Colon (tissue), 2 donors: ENCODE measurements around the gene IGF1R.

Experiments
- FAIRE-seq: peaks from 2 replicates; lab custom pipeline; 2012; peaks lifted over from hg19 to GRCh38; lab: Jason Lieb, UNC
- donor health status: control.
- donor health status: control.

Gene IGF1R

DNA sequence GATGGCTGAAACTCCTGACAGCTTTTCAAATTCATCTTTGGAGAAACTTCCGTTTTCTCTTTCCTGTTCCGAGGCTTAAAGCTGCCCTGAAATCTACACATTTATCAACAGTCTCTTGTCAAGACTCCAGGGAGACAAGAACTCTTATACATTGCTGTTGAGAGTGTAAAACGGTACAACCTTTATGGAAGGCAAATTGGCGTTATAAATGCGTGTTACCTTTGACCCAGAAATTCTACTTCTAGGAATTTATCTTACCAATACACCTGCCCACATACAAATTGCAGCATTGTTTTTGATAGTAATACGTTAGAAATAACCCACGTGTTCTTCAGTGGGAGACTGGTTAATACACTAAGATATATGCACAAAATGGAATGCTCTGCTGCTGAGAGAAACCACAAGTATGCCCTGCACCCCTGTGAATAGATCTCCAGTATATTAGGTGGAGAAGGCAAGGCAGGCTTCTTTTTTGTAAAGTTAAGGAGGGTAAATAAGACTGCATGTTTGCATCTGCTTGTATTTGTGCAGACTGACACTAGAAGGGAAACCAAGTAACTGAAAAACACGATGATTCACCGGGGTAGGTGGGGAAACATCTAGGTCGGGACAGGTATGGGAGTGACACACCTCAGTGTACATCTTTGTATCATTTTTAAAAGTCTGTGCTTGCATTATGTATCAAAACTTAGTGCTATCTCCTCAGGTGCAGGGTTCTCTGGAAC, 97.5 kb downstream of the IGF1R start:
- FAIRE-seq = no peak

DNA sequence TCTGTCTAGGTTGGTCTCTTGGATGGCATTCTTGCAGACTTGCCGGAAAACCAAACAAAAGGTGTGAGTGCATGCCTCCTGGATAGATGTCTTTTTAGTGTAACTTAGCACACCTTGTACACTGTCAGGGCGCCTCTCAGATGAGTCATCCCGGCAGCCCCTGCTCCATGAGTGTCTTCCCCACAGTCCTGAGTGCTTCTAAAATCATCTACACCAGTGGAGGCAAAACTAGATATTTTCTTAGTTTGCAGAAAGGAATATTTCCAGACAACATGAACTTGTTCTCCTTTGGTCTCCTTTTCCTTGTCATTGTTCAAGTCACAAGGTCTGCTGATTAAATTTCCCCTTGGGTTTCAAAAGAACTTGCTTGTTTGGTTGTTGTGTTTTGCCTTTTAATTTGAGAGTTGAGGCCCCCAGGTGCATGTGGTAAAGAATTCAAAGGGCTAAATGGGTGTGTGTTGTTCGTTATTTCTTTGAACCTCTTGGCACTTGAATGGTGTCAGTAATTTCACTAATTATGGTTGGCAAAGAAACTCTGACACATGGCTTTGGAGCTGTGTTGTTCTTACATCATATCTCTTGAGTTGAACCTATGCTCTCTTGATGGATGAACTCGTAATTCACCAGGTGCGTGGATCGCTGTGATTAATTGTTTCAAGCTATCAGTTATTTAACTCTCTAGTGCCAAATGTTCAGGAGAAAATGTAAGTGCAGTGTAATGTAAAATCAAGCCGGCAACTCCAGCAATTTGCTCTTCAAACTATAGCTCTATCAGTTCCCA, 98.2 kb downstream of the IGF1R start:
- no peak for FAIRE-seq

DNA sequence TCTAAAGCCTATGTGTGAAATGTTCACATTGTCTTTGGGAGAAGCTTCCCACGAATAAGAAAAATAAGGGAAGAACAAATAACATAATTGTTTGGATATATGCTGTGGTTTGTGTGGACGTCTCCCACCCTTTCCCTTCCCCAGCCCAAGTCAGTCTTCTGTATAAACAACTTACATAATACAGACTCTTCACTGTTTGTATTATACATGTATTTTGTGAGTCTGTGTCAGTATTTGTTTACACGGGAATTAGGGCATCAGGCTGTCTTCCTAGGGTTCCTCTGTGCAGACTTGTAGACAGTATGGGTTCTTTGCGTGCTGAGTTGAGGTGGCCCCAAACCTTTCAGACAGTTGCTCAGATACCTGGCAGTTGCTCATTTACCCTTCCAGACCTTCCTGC, 103.4 kb downstream of the IGF1R start:
- FAIRE-seq = no peak

DNA sequence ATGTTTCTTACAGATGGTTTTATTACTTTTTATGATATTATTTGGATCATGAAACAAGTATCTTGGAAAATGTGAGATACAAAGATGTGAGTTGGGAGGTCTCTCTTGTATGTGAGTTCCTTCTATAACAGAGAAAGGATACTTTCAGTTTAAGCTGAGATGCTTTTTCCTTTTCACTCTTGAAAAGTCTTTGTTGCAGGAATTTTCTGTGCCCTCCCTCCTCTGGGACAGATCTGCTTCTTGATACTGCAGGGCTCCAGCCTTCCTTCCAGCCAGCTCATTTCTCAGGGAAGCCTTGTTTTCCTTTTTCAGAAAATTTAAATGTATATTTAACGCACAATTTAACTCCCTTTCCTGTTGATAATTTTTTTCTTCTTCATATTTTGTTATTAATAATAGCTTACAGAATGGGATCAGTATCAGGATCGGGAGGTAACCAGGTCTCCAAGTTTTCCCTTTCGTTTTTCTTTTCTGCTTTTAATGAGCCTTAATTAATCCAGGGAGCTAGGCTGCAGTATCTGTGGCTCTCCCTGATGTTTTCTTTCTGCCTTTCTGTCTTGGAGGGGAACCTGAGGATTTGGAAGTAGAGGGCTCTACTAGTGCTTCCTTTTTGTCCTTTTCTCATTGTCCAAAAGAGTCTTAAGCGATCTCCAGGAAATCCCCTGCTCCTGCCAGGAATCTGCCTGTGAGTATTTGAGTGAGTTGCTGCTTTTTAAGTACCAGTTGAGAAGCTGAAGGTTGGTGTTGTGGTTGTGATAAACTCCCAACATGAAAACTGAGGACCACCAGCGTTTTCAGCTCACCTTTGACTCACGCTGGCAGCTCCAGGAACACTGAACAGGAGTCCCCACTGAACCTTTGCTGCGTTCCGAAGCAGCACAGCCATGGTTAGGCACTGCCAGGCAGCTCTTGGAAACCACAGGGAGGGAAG, 105.7 kb downstream of the IGF1R start:
- no peak for FAIRE-seq

DNA sequence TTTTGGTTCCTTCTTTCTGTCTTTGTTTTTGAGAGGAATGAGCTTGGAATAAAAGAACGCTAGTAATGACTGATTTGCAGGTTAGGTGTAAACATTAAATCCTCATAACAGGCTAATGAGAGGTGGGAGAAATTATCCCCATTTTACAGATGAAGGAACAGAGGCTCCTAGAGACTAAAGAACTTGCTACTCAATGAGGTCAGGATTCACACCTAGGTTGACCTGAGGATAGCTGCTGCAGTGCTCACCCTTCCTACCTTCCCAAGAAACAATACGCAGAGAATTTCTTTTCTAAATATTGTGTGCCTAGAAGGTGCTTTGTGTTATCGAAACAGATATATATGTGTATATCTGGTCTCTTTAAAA, 106.3 kb downstream of the IGF1R start:
- no peak for FAIRE-seq

DNA sequence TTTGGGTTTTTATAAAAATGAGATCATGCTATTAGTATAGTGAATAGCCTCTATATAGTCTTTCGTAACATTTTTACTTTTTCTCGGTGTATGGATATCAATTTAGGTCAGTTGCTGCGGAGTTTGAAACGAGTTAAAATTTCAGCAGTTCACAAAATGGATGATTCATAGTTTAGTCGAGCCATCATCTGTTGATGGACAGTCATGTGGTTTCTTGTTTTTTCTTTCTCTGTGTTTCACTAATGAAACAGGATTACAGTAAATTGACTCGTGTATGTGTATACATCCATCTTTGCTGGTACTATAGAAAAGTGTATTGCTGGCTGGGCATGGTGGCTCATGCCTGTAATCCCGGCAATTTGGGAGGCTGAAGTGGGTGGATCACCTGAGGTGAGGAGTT, 106.8 kb downstream of the IGF1R start:
- FAIRE-seq = no peak

DNA sequence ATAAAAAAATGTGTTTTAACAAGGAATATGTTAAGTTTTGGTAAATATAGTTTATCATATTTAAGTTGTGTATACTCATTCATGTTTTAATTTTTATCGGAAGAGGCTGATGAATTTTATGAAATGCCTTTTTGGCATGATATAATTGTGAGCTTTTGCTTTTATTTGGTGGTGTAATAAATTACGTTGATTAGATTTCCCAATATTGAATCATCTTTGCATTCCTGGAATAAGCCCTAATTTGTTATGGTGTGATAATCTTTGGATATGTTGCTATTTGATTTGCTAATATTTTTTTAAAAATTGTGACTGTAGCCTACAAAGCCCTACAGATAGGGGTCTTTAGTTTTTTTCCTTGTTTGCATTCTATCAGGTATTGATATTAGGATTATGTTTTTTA, 107.4 kb downstream of the IGF1R start:
- no peak for FAIRE-seq

DNA sequence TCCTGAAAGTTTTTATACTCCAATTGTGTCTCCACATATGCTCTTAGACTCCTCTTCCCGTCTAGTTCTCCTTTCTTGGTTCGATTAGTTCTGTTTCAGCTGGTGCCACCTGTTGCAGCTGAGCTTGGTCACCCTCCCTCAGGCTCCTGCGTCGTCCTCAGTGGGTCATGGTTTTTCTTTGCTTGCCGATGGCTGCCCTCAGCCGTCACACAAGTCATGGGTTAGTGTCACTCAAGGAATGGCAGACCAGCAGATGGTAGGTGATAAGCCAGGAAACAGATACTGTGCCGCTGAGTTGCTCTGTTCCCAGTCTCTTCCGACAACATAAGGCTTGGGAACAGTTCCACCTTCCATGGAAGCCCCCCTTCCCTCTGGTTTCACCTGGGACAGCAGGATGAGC, 109.9 kb downstream of the IGF1R start:
- no peak for FAIRE-seq

DNA sequence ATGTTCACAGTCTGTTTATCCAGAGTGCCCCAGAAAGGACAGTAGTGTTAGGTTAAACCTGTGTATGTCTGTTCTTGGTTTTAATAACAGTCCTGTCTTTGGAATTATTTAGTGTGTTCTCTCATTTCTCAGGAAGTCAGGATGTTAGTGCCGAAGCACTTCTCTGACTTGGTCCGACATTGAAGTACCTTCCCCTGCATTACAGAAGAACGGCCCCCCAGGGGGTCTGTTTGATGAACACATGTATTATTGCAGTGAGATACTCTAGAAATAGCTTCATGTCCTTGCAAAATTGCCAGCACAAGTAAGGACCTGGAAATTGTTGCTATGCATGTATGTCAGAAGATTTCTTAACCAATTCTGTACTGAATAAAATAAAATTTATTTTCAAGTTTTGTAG, 110.9 kb downstream of the IGF1R start:
- FAIRE-seq = no peak

DNA sequence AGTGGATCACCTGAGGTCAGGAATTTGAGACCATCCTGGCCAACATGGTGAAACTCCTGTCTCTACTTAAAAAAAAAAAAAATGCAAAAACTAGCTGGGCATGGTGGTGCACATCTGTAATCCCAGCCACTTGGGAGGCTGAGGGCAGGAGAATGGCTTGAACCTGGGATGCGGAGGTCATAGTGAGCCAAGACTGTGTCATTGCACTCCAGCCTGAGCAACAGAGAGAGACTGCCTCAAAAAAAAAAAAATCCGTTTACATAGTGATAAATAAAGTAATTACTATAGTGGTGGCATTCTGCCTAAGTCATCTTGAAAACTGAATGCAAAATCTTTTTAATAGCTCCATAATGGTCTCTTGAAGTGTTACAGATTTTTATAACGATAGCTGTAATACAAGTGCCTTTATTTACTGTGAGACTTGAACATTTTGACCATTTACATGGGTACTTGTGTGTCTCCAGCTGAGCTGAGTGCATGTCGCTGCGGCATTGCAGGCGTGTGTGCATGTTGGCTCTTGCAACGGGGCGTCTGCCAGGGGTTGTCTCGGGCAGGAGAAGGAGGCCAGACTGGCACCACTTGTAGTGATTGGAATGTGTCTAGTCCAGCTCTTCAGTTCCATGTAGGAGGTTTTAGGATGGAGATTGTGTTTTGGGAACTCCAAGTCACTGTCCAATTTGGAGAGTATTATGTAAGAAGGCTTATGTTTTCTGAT, 111.9 kb downstream of the IGF1R start:
- FAIRE-seq = no peak

DNA sequence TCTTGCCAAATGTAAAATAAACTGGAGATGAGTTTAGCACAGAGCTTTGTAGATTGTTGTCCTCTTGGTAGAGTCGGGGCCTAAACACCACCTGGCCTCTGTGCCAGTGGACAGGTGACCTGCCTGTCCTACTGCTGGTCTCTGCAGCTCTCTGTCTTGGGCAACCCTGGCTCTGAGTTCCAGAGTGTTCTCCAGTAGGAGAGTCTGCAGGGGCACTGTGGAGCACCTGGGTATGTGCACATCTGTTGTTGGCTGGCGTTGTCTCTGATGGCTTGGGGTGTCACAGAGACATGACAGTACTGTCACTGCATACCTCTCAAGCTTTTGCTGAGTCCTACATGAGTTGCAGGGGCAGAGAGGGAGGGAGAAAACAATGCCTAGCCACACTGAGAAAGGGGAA, 112.6 kb downstream of the IGF1R start:
- FAIRE-seq = no peak

DNA sequence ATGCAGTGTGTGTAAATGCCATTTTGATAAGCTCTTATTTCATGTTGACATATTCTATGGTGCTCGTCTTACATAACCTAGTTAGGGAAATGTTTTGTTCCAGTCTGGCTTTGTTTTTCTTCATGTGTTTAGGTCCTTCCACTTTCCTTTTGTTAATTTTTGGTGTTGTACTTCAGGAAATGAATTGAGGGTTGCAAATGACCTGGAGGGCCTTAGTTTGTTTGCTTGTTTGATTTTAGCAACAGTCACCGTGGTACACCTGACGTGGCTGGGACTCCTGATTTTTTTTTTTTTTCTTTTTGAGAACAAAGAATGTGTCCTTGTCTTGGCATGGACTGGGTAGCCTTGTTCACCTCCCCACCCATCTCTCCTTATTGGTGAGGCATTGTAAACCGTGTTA, 114.8 kb downstream of the IGF1R start:
- FAIRE-seq = no peak

DNA sequence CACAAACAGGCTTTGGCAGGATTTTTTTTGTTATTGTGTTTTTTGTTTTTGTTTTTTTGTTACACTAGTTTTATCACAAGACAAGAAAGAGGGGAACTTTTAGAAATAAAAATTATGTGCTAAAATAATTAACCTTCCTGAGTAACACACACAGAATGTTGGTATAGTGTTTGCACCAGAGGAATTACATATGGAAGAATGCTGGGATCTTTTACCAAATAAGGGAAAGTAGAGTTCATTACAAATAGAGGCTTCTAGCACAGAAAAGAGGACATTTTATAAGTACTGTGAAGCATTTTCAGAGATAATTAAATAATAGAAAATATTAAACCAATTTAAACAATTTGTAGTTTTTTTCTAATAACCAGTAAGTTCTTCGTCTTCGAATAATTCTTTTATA, 116.0 kb downstream of the IGF1R start:
- no peak for FAIRE-seq

DNA sequence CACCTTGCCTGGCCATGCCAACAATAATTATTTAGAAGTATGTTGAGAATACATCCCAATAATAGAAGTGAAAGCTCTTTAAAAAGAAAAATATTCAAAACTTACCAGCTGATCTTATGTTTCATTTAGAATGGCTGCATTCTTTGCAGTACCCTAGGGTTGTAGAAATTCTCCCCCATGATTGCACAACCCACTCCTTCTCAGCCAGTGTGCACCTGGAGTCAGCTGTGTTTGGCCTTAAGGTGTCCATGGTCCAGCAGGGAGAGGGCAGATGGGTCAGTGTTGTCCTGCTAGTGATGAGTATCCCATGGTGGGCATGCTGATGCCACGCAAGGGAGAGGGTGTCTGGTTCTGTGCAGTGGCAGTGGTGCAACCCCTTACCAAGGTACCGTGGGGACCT, 117.3 kb downstream of the IGF1R start:
- no peak for FAIRE-seq

DNA sequence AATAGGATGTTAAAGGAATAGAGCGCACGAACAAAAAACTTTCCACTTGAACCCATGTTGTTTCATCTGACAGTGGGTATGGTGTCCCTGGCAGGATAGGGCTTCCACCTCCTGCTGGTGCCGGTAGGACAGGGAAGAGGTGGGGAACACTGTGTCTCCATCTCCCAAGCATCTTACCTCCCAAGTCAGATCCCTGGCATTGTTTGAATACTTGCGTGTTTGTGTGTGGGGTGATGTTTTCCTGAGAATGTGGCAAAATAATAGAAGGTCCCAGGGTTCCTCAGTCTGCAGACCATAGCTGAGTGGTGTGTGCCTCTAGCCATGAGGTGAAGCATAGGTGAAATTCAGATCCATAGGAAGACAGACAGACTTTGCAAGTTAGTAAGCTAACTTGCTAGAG, 119.4 kb downstream of the IGF1R start:
- FAIRE-seq = no peak

DNA sequence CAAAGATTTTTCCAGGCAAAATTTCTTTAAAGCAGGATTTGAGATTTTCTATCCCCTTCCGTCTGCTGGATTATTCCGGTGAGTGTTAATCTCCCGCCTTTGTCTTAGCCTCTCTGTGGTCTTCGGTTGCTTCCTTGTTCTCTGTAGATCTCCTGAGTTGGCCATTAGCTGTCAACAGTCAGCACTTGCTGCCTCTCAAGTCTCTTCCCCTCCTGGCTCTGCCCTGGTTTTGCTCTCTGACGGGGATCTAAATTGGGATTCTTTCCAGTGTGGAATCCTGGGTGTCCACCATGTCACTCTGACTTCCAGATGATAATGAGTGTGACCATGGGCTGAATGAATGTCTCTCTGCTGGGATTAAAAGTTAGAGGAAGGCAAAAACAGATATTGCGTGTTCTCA, 121.5 kb downstream of the IGF1R start:
- FAIRE-seq = no peak

DNA sequence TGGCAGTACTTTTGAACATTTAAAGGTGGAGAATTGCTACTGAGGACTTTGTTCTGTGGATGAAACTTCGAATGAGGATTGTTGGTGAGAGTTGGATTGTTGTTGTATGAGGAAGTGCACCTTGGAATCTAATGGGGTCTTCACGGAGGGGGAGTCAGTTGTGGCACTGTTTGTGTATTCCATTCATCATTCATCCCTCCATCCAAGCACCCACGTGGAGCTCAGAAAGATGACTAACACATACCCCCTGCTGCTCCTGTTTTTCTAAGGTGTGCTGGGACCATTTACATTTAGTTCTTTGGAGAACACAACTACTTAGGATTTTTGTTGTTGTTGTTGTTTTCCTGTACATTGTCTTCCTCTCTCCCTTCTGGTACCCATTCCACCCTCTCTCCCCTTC, 122.6 kb downstream of the IGF1R start:
- no peak for FAIRE-seq

DNA sequence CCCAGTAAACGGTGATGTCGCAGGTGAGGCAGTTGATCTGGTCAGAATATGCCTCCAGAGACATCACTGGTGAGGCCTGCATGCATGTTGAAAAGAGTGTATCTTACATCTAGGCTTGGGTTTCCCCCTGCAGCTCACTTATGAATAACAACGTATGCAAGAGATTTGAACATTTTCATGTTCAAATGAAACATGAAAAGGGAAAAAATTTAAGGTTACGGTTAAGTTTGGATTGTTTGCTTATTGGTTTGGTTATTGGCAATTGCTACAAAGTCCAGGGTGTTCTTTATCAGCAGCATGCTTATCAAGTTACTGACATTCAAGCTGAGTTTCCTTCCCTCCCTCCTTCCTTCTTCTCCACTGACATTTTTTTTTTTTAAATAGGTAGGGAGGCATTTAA, 123.2 kb downstream of the IGF1R start:
- no peak for FAIRE-seq

DNA sequence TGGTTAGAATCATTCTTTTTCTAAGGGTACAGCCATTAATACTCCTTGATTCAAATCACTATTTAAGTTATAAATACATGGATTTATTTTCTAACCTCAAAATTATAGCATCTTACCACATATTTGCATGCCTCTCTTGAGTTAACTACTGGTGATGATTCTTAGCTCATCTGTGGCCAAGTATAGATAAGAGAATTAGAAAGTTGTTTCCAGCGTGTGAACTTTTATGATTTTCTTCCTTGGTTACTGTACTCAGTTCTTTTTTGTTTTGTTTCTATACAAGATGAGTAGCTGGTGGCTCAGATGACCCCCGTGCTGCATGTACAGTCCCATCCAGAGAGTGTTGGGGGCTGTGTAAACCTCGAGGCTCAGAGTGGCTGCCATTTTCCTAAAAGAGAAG, 124.6 kb downstream of the IGF1R start:
- FAIRE-seq = no peak

DNA sequence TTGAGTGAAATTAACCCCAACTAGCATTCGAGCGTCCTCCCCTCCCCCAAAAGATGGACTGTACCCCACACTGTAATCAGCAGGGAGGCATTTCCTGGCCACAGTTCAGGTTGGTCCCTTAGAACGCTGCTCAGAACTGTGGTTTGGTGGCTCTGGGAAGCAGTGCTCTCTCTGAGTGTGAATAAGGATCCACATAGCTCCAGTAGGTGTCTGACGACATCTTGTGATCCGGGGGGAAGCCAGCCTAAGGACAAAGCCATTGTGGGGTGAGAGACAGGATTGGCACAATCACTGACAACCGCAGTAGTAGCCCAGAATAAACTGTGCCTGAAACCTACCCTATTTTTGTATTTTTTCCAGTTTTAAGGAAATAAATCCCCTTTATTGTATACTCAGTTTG, 125.3 kb downstream of the IGF1R start:
- FAIRE-seq = no peak

DNA sequence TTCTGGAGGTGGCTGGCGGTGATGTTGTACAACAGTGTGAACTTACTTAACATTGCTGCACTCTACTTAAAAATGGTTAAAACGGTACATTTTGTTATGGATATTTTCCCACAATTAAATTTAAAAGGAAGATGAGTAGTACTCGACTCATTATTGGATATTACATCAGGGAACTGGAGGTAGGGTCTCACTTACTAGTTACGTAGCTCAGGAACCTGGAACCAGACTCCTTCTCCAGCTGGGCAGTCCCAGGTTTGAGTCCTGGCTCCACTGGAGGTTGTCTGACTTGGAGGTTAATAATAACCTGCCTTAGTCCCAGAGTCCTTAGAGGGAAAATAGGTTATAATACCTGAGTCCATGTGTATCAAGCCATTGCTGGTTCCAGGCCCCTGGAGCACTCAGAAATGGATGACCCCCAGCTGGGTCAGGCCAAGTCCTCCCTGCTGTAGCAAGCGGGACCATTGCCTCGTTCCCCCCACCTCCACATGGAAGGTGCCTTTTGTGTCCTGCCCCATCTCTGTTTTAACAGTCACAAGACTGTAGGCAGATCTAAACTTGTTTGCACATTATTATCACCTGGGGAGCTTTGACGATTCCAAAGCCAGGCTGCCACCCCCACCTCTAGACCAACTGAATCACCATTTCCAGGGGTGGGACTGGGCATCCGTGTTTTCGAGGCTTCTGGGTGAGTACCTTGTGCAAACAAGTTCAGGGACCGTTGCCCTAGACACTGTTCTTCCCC, 126.6 kb downstream of the IGF1R start:
- no peak for FAIRE-seq
